Vagina (tissue), 2 donors: ENCODE data around the gene ERBB4.

Source experiments
- POLR2A ChIP-seq, 2 donors: fragments of 450-650 bp; IDR thresholded peaks; one replicate each; pipeline ENCODE4 v1.6.1; 2017; ENCODE audit warnings: antibody characterized with exemption in 2 of 2, mild to moderate bottlenecking in 2 of 2, moderate library complexity in 2 of 2
- POLR2AphosphoS5 ChIP-seq, 2 donors: sonication (generic); formaldehyde crosslinking; IDR thresholded peaks; one replicate each; pipeline ENCODE4 v1.9.0; 2017; ENCODE audit warnings: antibody characterized with exemption in 2 of 2, mild to moderate bottlenecking in 2 of 2, low read depth in 1 of 2; ENCODE audit not compliant: insufficient read depth in 1 of 2
- TF ChIP-seq, protein P1 (sequence below), 3 experiments: fragments of 450-650 bp in 2 of 3; fragments of 200-600 bp in 1 of 3; sonication (generic) in 1 of 3; IDR thresholded peaks; one replicate each; pipeline ENCODE4 v1.5.1; 2017 to 2019; ENCODE audit warnings: antibody characterized with exemption in 3 of 3, mild to moderate bottlenecking in 2 of 3, moderate library complexity in 2 of 3

DNA sequence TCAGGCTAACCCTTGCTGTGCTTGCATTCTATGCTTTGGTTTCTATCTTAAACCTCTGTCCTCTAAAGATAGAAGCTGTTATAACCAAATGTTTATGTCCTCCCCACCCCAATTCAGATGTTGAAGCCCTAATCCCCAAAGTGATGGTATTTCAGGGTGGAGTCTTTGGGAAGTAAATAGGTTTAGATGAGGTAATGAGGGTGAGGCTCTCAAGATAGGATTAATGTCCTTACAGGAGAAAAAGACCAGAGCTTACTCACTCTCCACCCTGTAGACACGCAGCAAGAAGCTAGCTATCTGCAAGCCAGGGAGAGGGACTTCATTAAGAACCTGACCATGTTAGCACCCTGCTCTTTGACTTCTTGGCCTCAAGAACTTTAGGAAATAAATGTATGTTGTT is 362.5 kb downstream of the ERBB4 start:
- TF ChIP-seq, protein P1, sequence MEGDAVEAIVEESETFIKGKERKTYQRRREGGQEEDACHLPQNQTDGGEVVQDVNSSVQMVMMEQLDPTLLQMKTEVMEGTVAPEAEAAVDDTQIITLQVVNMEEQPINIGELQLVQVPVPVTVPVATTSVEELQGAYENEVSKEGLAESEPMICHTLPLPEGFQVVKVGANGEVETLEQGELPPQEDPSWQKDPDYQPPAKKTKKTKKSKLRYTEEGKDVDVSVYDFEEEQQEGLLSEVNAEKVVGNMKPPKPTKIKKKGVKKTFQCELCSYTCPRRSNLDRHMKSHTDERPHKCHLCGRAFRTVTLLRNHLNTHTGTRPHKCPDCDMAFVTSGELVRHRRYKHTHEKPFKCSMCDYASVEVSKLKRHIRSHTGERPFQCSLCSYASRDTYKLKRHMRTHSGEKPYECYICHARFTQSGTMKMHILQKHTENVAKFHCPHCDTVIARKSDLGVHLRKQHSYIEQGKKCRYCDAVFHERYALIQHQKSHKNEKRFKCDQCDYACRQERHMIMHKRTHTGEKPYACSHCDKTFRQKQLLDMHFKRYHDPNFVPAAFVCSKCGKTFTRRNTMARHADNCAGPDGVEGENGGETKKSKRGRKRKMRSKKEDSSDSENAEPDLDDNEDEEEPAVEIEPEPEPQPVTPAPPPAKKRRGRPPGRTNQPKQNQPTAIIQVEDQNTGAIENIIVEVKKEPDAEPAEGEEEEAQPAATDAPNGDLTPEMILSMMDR (IDR thresholded peaks at IDR 0.05) = no peak
- TF ChIP-seq POLR2A (IDR thresholded peaks at IDR 0.05) = no peak
- TF ChIP-seq POLR2AphosphoS5 (IDR thresholded peaks at IDR 0.05; ENCODE audit: insufficient read depth in 1 of 2, low read depth in 1 of 2) = no peak
